Stimulated activated CD4-positive, alpha-beta T cell treated with anti-CD3 and anti-CD28 coated beads, Interleukin-2, amount 100 ng/mL, for 24 hours (primary cell): ENCODE results near the gene EDRF1.
"Not testable (repeated sequence)": the region's sequence is repeated elsewhere in the genome, so short reads cannot be mapped to it uniquely, and the experiment has no call there.

ENCODE experiments used
- DNase-seq, 2 donors: peaks; one replicate each; pipeline ENCODE4 v3.0.0-alpha.2; 2020

Gene EDRF1

DNA sequence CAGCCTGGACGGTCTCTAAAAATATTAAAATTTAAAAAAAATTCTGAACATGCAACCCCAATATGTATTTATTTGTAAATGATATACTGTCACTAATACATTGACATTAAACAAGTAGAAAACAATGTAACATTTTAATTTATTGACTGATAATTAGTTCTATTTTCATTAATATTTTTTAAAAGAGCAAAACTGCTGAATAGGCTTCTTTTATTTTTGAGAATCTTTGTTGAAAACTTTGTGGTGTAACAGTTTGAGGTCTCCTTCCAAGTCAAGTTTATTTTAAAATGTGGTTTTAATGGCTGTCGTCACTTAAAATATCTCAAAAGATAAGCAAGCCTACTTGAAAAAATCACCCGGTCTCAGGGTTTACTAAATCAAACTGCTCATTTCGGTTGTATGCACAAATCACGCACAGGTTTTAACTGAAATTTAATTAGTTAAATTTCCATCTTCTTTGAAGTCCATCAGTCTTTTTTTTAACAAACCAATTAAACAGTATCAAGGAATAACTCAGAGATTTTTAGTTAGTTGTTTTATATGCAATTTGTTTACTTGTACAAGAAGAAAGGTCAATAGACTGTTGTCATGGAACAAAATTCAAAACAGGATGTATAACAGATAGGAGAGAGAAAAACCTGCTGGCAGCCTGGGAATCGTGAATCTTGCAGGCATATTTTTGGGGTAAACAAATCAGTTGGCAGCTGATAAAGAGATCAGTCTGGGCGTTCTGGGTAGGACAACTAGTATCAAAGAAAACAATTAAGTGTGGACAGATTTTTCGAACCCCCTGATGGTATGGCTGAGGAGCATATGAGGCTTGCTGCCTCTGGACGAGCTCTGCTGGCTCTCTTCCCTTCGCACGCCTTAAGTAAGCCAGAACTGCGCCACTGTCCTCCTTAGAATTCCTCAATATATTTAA lies 9.7 kb upstream of the EDRF1 start:
- DNase-seq: no peak

- DNase-seq: no peak
Measured at GRCh38 chr10:125711110-125711750, 8.3 kb upstream of the EDRF1 start.

DNA sequence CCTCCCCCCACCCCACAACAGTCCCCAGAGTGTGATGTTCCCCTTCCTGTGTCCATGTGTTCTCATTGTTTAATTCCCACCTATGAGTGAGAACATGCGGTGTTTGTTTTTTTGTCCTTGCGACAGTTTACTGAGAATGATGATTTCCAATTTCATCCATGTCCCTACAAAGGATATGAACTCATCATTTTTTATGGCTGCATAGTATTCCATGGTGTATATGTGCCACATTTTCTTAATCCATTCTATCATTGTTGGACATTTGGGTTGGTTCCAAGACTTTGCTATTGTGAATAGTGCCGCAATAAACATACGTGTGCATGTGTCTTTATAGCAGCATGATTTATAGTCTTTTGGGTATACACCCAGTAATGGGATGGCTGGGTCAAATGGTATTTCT lies 4.8 kb upstream of the EDRF1 start:
- DNase-seq: not testable (repeated sequence)

DNA sequence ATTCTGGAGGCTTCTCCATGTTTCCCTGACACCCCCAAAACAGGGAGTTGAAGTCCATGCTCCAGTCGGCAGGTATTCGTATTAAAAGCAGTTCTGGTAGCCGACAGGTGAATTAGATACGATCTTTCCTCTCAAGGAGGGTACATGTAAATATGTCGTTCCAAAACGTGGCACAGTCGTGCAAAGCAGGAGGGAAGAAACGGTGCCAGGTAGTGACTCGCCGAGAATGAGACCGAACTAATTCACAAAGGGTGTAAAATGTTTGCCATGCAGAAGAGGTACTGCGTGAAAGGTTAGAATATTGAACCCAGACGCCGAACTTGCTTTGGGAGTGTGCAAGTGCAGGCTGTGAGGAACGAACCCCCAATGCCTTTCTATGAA lies 483 bp downstream of the EDRF1 start:
- DNase-seq: no peak

- DNase-seq: no peak
Measured at GRCh38 chr10:125721035-125721434, 1.5 kb downstream of the EDRF1 start.

GRCh38 chr10:125722811-125723210 lies 3.3 kb downstream of the EDRF1 start:
- DNase-seq: no peak

DNA sequence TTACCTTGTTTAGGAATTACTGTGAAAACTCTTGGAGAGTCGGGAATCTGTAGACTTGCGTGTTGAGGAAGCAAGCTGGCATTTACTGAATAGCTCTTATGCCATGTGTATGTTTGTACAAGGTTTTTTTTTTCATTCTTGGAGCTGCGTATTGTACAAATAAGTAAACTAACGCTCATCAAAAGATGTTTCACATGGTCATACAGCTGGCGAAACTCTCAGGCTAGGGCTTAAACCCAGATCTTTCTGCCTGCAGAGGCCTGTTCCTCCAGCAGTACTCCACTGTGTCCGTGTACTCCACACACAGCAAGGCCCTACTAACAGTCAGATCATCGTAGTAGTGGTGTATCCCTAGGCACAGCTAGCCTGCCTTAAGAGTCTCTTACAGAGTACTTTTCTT lies 7.4 kb downstream of the EDRF1 start:
- no peak for DNase-seq

DNA sequence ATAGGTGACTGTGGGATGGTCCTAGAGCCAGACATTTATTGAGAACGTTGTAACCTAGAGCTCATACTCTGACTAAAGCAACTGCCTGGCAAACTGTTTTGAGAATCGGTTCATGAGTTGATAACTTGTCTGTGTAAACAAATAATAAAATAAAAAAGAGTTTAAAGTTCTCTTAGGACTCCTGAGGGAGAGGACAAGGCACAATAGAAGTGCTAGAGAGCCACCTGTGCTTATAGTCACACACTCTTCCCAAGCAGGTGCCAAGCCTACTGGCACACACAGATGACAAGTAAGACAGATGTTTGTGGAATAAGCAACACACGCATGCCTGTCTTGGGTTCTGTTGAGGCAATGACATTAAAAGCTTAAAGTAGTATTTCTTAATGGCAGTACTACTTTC lies 7.9 kb downstream of the EDRF1 start:
- DNase-seq: no peak

DNA sequence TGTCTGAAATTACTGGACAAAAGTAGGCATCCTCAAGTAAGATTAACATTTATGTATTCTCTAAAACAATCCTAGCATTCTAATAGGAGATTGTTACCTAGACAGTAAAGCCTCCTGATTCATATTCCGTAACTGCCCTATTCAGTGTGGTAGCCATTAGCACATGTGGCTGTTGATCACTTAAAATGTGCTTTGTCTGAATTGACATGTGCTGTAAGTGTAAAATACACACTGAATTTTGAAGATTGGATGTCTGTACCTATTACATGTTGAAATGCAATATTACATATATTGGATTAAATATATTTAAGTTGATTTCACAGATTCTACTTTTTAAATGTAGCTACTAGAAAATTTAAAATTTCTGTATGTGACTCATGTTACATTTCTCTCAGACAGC lies 14.6 kb downstream of the EDRF1 start:
- no peak for DNase-seq

GRCh38 chr10:125734823-125735222 lies 15.3 kb downstream of the EDRF1 start:
- no peak for DNase-seq

DNA sequence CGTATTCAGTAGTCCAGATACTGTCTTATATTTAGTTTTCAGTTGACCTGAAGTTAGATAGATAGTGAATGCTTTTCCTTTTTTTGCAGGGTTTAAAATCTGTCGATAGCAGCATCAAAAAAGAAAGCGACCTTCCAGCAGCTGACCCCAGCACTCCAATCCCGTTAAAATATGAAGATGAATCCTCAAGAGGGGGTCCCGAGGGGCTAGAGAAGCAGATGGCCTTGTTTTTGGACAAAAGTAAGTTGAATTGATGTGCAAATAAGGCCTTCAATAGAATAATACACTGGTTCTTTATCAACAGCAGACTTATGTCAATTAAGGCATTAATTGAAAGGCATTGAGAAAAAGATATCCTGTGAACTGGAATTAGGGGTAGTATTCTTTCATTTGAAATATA lies 18.7 kb downstream of the EDRF1 start:
- DNase-seq: no peak

GRCh38 chr10:125739994-125740679 lies 20.6 kb downstream of the EDRF1 start:
- no peak for DNase-seq

- no peak for DNase-seq
Measured at GRCh38 chr10:125742465-125742864, 23.0 kb downstream of the EDRF1 start.

DNA sequence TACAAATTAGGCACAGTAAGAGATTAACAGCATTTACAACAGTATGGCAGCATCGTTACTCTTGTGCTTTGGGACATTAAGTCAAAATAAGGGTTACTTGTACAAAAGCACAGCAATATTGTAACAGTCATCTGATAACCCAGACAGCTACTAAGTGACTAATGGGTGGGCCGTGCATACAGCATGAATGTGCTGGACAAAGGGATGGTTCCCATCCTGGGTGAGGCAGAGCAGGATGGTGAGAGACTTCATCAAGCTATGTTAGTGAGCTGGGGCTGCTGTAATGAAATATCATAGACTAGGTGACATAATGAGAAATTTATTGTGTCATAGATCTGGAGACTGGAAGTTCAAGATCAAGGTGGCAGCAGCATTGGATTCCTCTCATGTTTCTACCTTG lies 25.4 kb downstream of the EDRF1 start:
- no peak for DNase-seq

DNA sequence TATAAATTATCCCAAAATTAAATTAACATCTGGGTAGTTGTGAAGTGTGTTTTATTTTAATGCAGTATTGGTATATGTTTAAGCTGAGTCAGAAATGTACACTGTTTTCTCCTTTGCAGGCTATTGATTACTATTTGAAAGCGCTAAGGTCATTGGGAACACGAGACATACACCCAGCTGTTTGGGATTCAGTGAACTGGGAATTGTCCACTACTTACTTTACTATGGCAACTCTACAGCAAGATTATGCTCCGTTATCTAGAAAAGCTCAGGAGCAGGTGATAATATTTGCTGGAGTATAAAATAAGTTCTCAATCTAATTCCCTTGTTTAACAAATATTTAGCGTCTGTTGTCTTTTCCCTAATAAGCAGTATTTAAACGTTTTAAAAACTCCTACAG lies 27.9 kb downstream of the EDRF1 start:
- no peak for DNase-seq

DNA sequence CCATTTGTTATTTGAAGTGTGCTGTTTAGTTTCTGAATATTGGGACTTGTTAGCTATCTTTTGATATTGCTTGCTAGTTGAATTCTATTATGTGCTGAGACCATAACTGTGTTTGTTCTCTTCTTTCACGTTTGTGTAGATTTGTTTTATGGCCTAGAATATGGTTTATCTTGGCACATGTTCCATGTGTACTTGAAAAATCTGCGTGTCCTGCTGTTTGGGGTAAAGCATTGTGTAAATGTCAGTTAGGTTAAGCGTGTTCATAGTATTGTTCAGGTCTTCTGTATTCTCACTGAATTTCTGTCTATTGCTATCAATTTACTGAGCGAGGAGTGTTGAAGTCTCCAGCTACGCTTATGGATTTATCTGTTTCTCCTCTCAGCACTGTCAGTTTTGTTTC lies 36.7 kb downstream of the EDRF1 start:
- no peak for DNase-seq

DNA sequence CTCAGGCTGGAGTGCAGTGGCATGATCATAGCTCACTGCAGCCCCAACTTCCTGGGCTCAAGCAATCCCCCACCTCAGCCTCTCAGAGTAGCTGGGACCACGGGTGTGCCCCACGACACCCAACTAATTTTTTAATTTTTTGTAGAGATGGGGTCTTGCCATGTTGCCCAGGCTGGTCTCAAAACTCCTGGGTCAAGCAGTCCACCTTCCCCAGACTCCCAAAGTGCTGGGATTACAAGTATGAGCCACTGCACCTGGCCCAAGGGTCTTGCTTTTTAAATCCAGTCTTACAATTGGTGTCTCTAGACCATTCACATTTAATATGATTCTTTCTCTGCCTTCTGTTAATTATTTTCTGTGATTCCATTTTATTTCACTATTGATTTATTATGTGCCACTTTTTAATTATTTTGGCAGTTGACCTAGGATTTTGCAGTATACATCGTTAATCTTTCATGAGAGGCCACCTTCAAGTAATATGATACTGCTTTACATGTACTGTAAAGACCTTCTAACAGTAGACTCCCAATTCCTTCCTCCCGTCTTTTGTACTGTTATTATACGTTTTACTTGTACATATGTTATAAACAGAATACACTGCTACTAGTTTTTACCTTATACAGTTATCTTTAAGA lies 37.5 kb downstream of the EDRF1 start:
- DNase-seq: no peak

DNA sequence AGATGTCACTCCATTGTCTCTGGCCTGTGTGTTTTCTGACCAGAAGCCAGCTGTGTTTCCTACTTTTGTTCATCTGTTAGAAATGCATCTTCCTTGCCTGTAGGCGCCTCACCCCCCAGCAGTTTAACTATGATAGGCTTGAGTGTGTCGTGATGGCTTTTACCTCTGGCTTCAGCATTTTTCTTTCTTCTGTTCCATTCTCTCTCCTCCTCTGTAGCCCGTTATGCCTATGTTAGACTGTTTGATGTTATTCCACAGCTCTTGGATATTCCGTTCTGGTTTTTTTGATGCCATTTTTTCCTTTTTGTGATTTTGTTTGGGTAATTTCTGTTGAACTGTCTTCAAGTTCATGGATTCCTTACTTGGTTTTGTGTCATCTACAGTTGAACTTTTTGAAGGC lies 38.2 kb downstream of the EDRF1 start:
- no peak for DNase-seq

DNA sequence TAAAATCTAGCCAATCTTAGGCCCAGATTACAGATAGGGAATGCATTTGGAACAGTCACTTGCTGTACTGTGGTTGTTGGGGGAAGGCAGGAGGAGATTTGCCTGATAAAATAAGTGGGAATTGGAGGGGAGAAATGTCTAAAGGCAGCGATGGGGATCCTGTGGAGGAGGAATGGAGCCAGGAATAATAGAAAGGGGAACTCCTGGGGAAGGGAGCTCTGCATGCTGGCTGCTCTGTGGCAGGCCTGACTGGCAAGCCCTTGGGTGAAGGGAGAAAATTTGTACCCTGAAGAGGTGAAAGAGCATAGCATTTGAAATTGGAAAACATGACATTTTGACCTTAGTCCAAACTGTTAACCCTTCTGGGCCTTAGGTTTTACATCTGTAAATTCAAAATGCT lies 42.5 kb downstream of the EDRF1 start:
- no peak for DNase-seq

GRCh38 chr10:125762692-125763648 lies 43.5 kb downstream of the EDRF1 start:
- no peak for DNase-seq

GRCh38 chr10:125765835-125766234 lies 46.3 kb downstream of the EDRF1 start:
- DNase-seq: no peak

DNA sequence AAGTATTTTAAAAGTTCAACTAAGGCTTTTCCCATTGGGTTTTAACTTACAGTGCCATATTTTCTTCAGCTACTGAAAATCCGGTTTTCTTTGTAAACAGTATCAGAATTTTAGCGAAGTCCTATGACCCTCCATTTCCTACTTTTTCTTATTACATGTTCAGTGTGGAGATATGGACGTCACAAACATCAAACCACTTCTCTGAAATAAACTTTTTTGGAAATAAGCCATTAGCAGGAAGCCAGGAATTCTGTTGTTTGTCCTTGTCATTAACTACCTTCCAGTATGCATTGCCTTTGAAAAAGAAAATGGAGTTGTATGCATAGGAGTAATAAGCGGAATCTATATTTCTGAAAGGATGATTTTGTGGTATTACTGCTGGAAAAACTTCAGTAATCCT lies 47.0 kb downstream of the EDRF1 start:
- no peak for DNase-seq
